Coronary artery (tissue), 2 donors: Measurements from ENCODE around the gene NFATC4.
"Not testable (repeated sequence)": the region's sequence is repeated elsewhere in the genome, so short reads cannot be mapped to it uniquely, and the experiment has no call there.

Experiments
- DNase-seq: peaks from one replicate; pipeline ENCODE4 v3.0.0-alpha.2; 2017; ENCODE audit warnings: low spot score
- H3K27ac ChIP-seq, 2 donors: fragments of 200-600 bp; sonication (generic); one replicate each; pipeline ENCODE4 v1.5.1; 2016 to 2019
- H3K4me3 ChIP-seq: fragments of 200-600 bp; sonication (generic); 2 replicates; pipeline ENCODE4 v1.5.1; 2016; ENCODE audit warnings: mild to moderate bottlenecking, moderate library complexity
- TF ChIP-seq, protein P1 (sequence below): fragments of 200-600 bp; sonication (generic); IDR thresholded peaks from one replicate; pipeline ENCODE4 v1.5.1; 2019; ENCODE audit warnings: antibody characterized with exemption

NFATC4 gene

DNA sequence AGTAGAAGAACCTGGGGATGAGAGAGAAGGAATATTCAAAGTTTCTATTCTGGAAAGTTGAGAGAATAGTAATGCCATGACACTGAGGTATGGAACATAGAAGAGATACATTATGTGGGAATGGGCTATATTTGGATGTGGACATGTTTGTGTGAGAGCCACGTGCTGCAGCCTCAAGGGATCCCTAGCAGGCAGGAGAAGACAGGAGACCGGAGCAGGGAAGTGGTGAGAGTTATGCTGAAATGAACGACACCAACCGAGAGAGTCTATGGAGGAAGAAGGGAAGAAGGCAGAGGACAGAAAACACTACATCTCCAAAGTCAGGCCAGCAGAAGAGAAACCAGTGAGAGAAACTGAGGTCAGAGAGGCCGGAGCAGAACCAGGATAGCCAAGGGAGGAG, 18.2 kb upstream of the NFATC4 start:
- Histone ChIP-seq H3K27ac (no peak overlapping the region), H3K4me3 (no peak overlapping the region)
- DNase-seq = no peak
- TF ChIP-seq, protein P1, sequence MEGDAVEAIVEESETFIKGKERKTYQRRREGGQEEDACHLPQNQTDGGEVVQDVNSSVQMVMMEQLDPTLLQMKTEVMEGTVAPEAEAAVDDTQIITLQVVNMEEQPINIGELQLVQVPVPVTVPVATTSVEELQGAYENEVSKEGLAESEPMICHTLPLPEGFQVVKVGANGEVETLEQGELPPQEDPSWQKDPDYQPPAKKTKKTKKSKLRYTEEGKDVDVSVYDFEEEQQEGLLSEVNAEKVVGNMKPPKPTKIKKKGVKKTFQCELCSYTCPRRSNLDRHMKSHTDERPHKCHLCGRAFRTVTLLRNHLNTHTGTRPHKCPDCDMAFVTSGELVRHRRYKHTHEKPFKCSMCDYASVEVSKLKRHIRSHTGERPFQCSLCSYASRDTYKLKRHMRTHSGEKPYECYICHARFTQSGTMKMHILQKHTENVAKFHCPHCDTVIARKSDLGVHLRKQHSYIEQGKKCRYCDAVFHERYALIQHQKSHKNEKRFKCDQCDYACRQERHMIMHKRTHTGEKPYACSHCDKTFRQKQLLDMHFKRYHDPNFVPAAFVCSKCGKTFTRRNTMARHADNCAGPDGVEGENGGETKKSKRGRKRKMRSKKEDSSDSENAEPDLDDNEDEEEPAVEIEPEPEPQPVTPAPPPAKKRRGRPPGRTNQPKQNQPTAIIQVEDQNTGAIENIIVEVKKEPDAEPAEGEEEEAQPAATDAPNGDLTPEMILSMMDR = no peak

DNA sequence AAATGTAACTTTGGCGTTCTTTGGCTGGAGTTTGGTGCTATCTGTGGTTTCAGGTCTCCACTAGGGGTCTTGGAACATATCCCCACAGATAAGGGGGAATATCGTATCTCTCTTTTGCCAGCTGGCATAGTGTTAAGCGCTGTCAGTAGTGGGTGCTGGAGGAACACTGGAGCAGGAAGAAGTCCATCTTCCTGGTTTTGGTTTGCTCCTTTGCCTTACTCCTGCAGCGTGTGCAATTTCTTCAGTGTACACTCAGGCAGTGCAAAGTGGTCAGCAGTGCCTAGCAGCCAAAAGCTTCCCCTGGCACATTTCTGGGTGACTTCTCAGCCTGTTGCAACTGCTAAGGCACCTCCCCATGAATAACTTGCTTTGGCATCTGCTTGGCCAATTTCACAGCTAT, 16.5 kb upstream of the NFATC4 start:
- Histone ChIP-seq H3K4me3 (no peak overlapping the region), H3K27ac (no peak overlapping the region)
- DNase-seq = no peak
- TF ChIP-seq, protein P1 = no peak

DNA sequence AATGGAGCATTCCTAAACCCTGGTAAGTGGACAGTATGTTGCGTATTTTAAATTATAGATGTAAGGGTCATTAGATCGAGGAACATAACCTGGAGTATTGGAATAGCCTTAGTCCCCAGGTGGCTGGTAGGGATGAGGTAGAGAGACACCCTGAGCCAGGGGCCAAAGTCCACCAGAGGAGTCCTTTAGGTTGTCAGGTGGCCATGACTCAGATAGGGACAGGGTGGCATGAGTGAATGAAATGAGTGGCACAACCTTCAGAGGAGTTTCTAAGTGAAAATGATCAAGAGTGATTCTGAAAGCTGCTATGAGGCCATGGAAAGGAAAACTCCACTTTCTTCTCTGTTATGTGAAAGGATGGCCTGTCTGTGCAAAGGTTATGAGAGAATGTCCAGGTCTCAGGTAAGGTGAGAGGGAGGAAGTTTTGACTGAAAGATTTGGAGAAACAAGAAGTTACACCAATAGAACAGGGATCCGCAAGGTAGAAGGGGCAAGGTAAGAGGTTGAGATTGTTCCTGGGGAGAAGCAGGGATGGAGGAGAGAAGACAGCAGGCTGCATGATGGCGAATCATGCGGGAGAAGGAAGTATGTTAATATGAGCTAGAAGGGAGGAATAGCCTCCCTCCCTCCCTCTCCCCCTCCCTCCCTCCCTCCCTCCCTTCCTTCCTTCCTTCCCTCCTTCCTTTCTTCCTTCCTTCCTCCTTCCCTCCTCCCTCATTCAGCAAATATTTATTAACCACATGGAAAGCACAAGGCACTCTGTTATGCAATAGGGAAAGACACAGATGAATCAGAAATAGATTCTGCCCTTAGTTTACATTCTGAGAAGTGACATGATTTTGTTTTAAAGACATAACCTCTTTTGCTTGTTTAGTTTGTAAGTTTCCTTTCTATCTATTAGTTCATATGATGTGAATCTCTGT, 14.2 kb upstream of the NFATC4 start:
- TF ChIP-seq, protein P1 = no peak
- DNase-seq = no peak
- no peak overlapping the region for H3K27ac ChIP-seq
- no peak overlapping the region for H3K4me3 ChIP-seq

DNA sequence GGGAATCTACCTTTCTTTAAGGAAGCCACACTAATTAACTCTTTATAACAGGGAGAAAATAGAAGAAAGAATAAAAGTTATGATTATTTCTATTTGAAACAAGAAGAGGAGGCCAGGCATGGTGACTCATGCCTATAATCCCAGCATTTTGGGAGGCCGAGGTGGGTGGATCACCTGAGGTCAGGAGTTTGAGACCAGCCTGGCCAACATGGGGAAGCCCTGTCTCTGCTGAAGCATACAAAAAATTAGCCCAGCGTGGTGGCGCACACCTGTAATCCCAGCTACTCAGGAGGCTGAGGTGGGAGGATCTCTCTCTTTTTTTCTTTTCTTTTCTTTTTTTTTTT, 13.5 kb upstream of the NFATC4 start:
- not testable (repeated sequence) for DNase-seq, H3K27ac ChIP-seq, H3K4me3 ChIP-seq

DNA sequence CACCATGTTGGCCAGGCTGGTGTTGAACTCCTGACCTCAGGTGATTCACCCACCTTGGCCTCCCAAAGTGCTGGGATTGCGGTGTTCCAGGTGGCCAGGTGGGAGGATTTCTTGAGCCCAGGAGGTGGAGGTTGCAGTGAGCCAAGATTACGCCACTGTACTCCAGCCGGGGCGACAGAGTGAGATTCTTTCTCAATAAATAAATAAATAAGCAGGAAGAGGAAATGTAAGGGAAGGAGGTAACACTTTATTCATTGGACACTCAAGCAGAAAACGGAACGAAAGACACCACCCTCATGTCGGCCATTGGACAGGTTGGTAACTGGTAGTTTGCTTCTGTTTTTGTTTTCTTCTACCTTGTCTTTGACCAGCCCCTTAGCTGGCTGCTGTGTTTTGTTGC, 13.0 kb upstream of the NFATC4 start:
- Histone ChIP-seq H3K27ac (no peak overlapping the region), H3K4me3 (no peak overlapping the region)
- TF ChIP-seq, protein P1 = no peak
- no peak for DNase-seq

DNA sequence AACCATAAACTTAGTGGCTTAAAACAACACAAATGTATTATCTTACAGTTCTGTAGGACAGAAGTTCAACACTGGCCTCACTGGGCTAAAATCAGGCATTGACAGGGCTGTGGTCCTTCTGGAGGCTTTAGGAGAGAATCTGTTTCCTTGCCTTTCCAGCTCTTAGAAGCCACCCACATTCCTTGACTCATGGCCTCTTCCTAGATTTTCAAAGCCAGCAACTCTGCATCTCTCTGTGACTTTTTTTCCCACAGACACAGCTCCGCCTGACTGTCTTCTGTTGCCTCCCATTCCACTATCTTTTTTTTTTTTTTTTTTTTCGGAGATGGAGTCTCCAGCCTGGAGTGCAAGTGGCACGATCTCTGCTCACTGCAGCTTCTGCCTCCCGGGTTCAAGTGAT, 11.8 kb upstream of the NFATC4 start:
- H3K27ac ChIP-seq = no peak overlapping the region
- H3K4me3 ChIP-seq = no peak overlapping the region
- no peak for DNase-seq
- TF ChIP-seq, protein P1 = no peak

DNA sequence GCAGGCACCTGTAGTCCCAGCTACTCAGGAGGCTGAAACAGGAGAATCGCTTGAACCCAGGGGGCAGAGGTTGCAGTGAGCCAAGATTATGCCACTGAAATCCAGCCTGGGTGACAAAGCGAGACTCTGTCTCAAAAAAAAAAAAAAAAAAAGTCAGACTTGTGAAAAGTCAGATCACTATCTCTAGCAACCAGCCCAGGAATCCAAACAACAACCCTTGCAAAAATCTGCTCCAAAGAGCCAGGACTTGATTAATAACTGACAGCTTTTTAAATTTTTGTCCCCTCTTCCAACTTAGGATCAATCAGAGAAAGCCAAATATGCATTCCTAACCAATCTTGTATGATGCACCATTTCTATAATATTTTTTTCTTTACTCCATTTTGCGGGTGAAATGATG, 7.7 kb upstream of the NFATC4 start:
- DNase-seq = no peak
- no peak overlapping the region for H3K4me3 ChIP-seq
- TF ChIP-seq, protein P1 = no peak
- H3K27ac ChIP-seq = no peak overlapping the region
